ENCODE results near the gene SSU72. TPM values are rescaled to one million over a fixed set of nuclear protein-coding genes. Genes with fewer than 3 reads are reported as not detected.
"Not testable (repeated sequence)": the region's sequence is repeated elsewhere in the genome, so short reads cannot be mapped to it uniquely, and the experiment has no call there.

Gene SSU72
- polyA plus RNA-seq, 1 experiment, result 101 TPM

- DNase-seq (ENCODE audit: low read depth), result no peak
- no peak for TF ChIP-seq CTCF (IDR thresholded peaks at IDR 0.05; ENCODE audit: insufficient read depth, low read depth, low read length)
- ChIA-PET POLR2A (no interaction called here), CTCF (interaction anchor here (1.5 kb wide), 1 partner anchor 8 kb away, joined by 3 read pairs; no protein-coding TSS in a partner anchor)
- H3K27me3 ChIP-seq (ENCODE audit: control insufficient read depth, insufficient read depth, low read length), result no peaks in the 10 kb centered on the region
- H3K36me3 ChIP-seq (ENCODE audit: control insufficient read depth, insufficient read depth, low read length), result peaks cover 12% of the 10 kb centered on the region
- no peak overlapping the region for H3K4me3 ChIP-seq (ENCODE audit: low read depth, low read length)
These were observed 16.1 kb downstream of the SSU72 start for GRCh38 chr1:1558591-1558990.

GRCh38 chr1:1557688-1558087, 17.0 kb downstream of the SSU72 start:
- DNase-seq (ENCODE audit: low read depth); POLR2A ChIA-PET; H3K4me3 ChIP-seq (ENCODE audit: low read depth, low read length); H3K36me3 ChIP-seq (ENCODE audit: control insufficient read depth, insufficient read depth, low read length); H3K27me3 ChIP-seq (ENCODE audit: control insufficient read depth, insufficient read depth, low read length): not testable (repeated sequence)
- CTCF ChIA-PET, result interaction anchor here (1.2 kb wide), 1 partner anchor 14 kb away, joined by 5 read pairs; no protein-coding TSS in a partner anchor

GRCh38 chr1:1556961-1557360, 17.7 kb downstream of the SSU72 start:
- H3K36me3 ChIP-seq (ENCODE audit: control insufficient read depth, insufficient read depth, low read length); H3K4me3 ChIP-seq (ENCODE audit: low read depth, low read length); POLR2A ChIA-PET; H3K27me3 ChIP-seq (ENCODE audit: control insufficient read depth, insufficient read depth, low read length); DNase-seq (ENCODE audit: low read depth): not testable (repeated sequence)
- CTCF ChIA-PET, result interaction anchor here (1.2 kb wide), 1 partner anchor 15 kb away, joined by 5 read pairs; no protein-coding TSS in a partner anchor

GRCh38 chr1:1556505-1556904, 18.2 kb downstream of the SSU72 start:
- ChIA-PET CTCF (no interaction called here), POLR2A (no interaction called here)
- no peaks in the 10 kb centered on the region for H3K27me3 ChIP-seq (ENCODE audit: control insufficient read depth, insufficient read depth, low read length)
- no peak for DNase-seq (ENCODE audit: low read depth)
- TF ChIP-seq CTCF (IDR thresholded peaks at IDR 0.05; ENCODE audit: insufficient read depth, low read depth, low read length), result no peak
- H3K36me3 ChIP-seq (ENCODE audit: control insufficient read depth, insufficient read depth, low read length), result peaks cover 7% of the 10 kb centered on the region
- H3K4me3 ChIP-seq (ENCODE audit: low read depth, low read length), result no peak overlapping the region

GRCh38 chr1:1554926-1555915, 19.4 kb downstream of the SSU72 start:
- ChIA-PET POLR2A (no interaction called here), CTCF (no interaction called here)
- H3K4me3 ChIP-seq (ENCODE audit: low read depth, low read length), result no peak overlapping the region
- DNase-seq (ENCODE audit: low read depth), result no peak
- H3K27me3 ChIP-seq (ENCODE audit: control insufficient read depth, insufficient read depth, low read length), result no peaks in the 10 kb centered on the region
- no peak for TF ChIP-seq CTCF (IDR thresholded peaks at IDR 0.05; ENCODE audit: insufficient read depth, low read depth, low read length)
- H3K36me3 ChIP-seq (ENCODE audit: control insufficient read depth, insufficient read depth, low read length), result peaks cover 7% of the 10 kb centered on the region

- Histone ChIP-seq H3K4me3 (ENCODE audit: low read depth, low read length) (no peak overlapping the region), H3K27me3 (ENCODE audit: control insufficient read depth, insufficient read depth, low read length) (no peaks in the 10 kb centered on the region), H3K36me3 (ENCODE audit: control insufficient read depth, insufficient read depth, low read length) (peaks cover 3% of the 10 kb centered on the region)
- TF ChIP-seq CTCF (IDR thresholded peaks at IDR 0.05; ENCODE audit: insufficient read depth, low read depth, low read length), result no peak
- DNase-seq (ENCODE audit: low read depth), result no peak
- POLR2A ChIA-PET, result no interaction called here
- CTCF ChIA-PET, result no interaction called here
These were observed 20.1 kb downstream of the SSU72 start for GRCh38 chr1:1554550-1554925.
